ENCODE measurements around the gene SLC29A3.

The SLC29A3 gene

GRCh38 chr10:71393841-71394475 is 74.9 kb downstream of the SLC29A3 start:
- TF ChIP-seq CTCF (IDR thresholded peaks at IDR 0.05; ENCODE audit: insufficient read depth, low read length, missing control alignments) = no peak
- H3K4me3 ChIP-seq (ENCODE audit: low read depth, low read length) = no peak overlapping the region
- DNase-seq (ENCODE audit: low read depth, low spot score) = no peak
- ChIA-PET CTCF (interaction anchor here (3.9 kb wide), 1 partner anchor 9 kb away, joined by 14 read pairs; no protein-coding TSS in a partner anchor), POLR2A (no interaction called here)

GRCh38 chr10:71394926-71395562 is 76.0 kb downstream of the SLC29A3 start:
- no peak for TF ChIP-seq CTCF (IDR thresholded peaks at IDR 0.05; ENCODE audit: insufficient read depth, low read length, missing control alignments)
- CTCF ChIA-PET = interaction anchor here (0.7 to 3.9 kb wide), 4 partner anchors 9 to 174 kb away, joined by 3 to 14 read pairs (median 4); no protein-coding TSS in a partner anchor
- POLR2A ChIA-PET = no interaction called here
- DNase-seq (ENCODE audit: low read depth, low spot score) = no peak
- no peak overlapping the region for H3K4me3 ChIP-seq (ENCODE audit: low read depth, low read length)

- POLR2A ChIA-PET = no interaction called here
- H3K4me3 ChIP-seq (ENCODE audit: low read depth, low read length) = no peak overlapping the region
- no peak for DNase-seq (ENCODE audit: low read depth, low spot score)
- no peak for TF ChIP-seq CTCF (IDR thresholded peaks at IDR 0.05; ENCODE audit: insufficient read depth, low read length, missing control alignments)
- CTCF ChIA-PET = interaction anchor here (0.7 to 3.9 kb wide), 4 partner anchors 9 to 174 kb away, joined by 3 to 14 read pairs (median 4); no protein-coding TSS in a partner anchor
These were observed 76.6 kb downstream of the SLC29A3 start for GRCh38 chr10:71395621-71396020.

GRCh38 chr10:71396084-71396710 is 77.1 kb downstream of the SLC29A3 start:
- no peak overlapping the region for H3K4me3 ChIP-seq (ENCODE audit: low read depth, low read length)
- CTCF ChIA-PET = interaction anchor here (0.9 to 3.9 kb wide), 4 partner anchors 11 to 173 kb away, joined by 3 to 14 read pairs (median 4); no protein-coding TSS in a partner anchor
- no peak for TF ChIP-seq CTCF (IDR thresholded peaks at IDR 0.05; ENCODE audit: insufficient read depth, low read length, missing control alignments)
- no peak for DNase-seq (ENCODE audit: low read depth, low spot score)
- POLR2A ChIA-PET = no interaction called here

- TF ChIP-seq CTCF (IDR thresholded peaks at IDR 0.05; ENCODE audit: insufficient read depth, low read length, missing control alignments) = no peak
- no peak within 1 kb of the TSS for H3K4me3 ChIP-seq (ENCODE audit: low read depth, low read length)
- DNase-seq (ENCODE audit: low read depth, low spot score) = no peak
- POLR2A ChIA-PET = no interaction called here
- CTCF ChIA-PET = interaction anchor here (1.4 kb wide), 1 partner anchor 12 kb away, joined by 3 read pairs; no protein-coding TSS in a partner anchor
These were observed 77.7 kb downstream of the SLC29A3 start, which contains the start of gene CDH23 for GRCh38 chr10:71396711-71397295. CDH23 (plus strand) TSS chr10:71396920; CDS start chr10:71439832, 42,912 bp downstream.

Measured in AG04449 (cell line).